ENCODE measurements around the gene PYCR2.

PYCR2 gene

GRCh38 chr1:225928186-225929175, 4.4 kb upstream of the PYCR2 start:
- no peak overlapping the region for H3K4me3 ChIP-seq (ENCODE audit: low read depth, low read length)
- TF ChIP-seq CTCF (IDR thresholded peaks at IDR 0.05; ENCODE audit: control insufficient read depth, extremely low read depth, insufficient read depth) = no peak
- no peak for DNase-seq (ENCODE audit: low read depth)

- no peak for TF ChIP-seq CTCF (IDR thresholded peaks at IDR 0.05; ENCODE audit: control insufficient read depth, extremely low read depth, insufficient read depth)
- DNase-seq (ENCODE audit: low read depth) = no peak
- no peak overlapping the region for H3K4me3 ChIP-seq (ENCODE audit: low read depth, low read length)
Measured at GRCh38 chr1:225926551-225927113, 2.6 kb upstream of the PYCR2 start.

- no peak for DNase-seq (ENCODE audit: low read depth)
- TF ChIP-seq CTCF (IDR thresholded peaks at IDR 0.05; ENCODE audit: control insufficient read depth, extremely low read depth, insufficient read depth) = no peak
- H3K4me3 ChIP-seq (ENCODE audit: low read depth, low read length) = peak overlapping the region; percentile 68
Measured at GRCh38 chr1:225923381-225923691, 714 bp downstream of the PYCR2 start.

GRCh38 chr1:225921734-225922709, 2.0 kb downstream of the PYCR2 start:
- peak; percentile 78 for DNase-seq (ENCODE audit: low read depth)
- no peak for TF ChIP-seq CTCF (IDR thresholded peaks at IDR 0.05; ENCODE audit: control insufficient read depth, extremely low read depth, insufficient read depth)
- H3K4me3 ChIP-seq (ENCODE audit: low read depth, low read length) = peak overlapping the region; percentile 68

GRCh38 chr1:225919906-225920305, 4.1 kb downstream of the PYCR2 start:
- TF ChIP-seq CTCF (IDR thresholded peaks at IDR 0.05; ENCODE audit: control insufficient read depth, extremely low read depth, insufficient read depth) = no peak
- peak; percentile 42 for DNase-seq (ENCODE audit: low read depth)
- no peak overlapping the region for H3K4me3 ChIP-seq (ENCODE audit: low read depth, low read length)

- no peak overlapping the region for H3K4me3 ChIP-seq (ENCODE audit: low read depth, low read length)
- TF ChIP-seq CTCF (IDR thresholded peaks at IDR 0.05; ENCODE audit: control insufficient read depth, extremely low read depth, insufficient read depth) = no peak
- DNase-seq (ENCODE audit: low read depth) = no peak
Measured at GRCh38 chr1:225918280-225918679, 5.8 kb downstream of the PYCR2 start.
